SK-N-SH treated with all-trans-retinoic acid at 6 μM for 48 hours (cell line): ENCODE data around the gene TBATA.

Source experiments
- ATAC-seq: fragments of 200-7000 bp; cut with Tn5 transposase; 3 replicates; pipeline ENCODE4 v1.9.1; 2020; ENCODE audit warnings: mild to moderate bottlenecking, moderate library complexity
- ARNTL ChIP-seq: fragments of 450-650 bp; formaldehyde crosslinking; IDR thresholded peaks from 2 replicates; pipeline ENCODE4 v1.5.0; 2020; ENCODE audit warnings: low read depth, mild to moderate bottlenecking, moderate library complexity, borderline replicate concordance
- BACH2 ChIP-seq: fragments of 250-450 bp; sonication (Bioruptor Pico); IDR thresholded peaks from 2 replicates; pipeline ENCODE4 v1.9.0; 2021; ENCODE audit warnings: mild to moderate bottlenecking, borderline replicate concordance
- CREB5 ChIP-seq: fragments of 250-450 bp; sonication (Bioruptor Pico); IDR thresholded peaks from 2 replicates; pipeline ENCODE4 v1.5.1; 2020; ENCODE audit warnings: low read depth, mild to moderate bottlenecking, moderate library complexity
- CSDC2 ChIP-seq: fragments of 250-450 bp; sonication (Bioruptor Pico); IDR thresholded peaks from 2 replicates; pipeline ENCODE4 v1.5.0; 2020; ENCODE audit warnings: mild to moderate bottlenecking, moderate library complexity
- ESRRG ChIP-seq: fragments of 250-450 bp; sonication (Bioruptor Pico); IDR thresholded peaks from 2 replicates; pipeline ENCODE4 v1.6.1; 2021; ENCODE audit warnings: mild to moderate bottlenecking
- GLIS3 ChIP-seq: fragments of 250-450 bp; sonication (Bioruptor Pico); IDR thresholded peaks from 2 replicates; pipeline ENCODE4 v1.5.0; 2020; ENCODE audit warnings: mild to moderate bottlenecking, moderate library complexity
- ISL1 ChIP-seq: fragments of 250-450 bp; sonication (Bioruptor Pico); IDR thresholded peaks from 2 replicates; pipeline ENCODE4 v2.1.2; 2022; ENCODE audit warnings: mild to moderate bottlenecking, moderate library complexity
- OSR1 ChIP-seq: fragments of 250-450 bp; sonication (Bioruptor Pico); IDR thresholded peaks from 2 replicates; pipeline ENCODE4 v1.8.0; 2022; ENCODE audit warnings: moderate library complexity, mild to moderate bottlenecking, inconsistent platforms
- POU6F1 ChIP-seq: fragments of 250-450 bp; sonication (Bioruptor Pico); IDR thresholded peaks from 2 replicates; pipeline ENCODE4 v1.8.0; 2021; ENCODE audit warnings: low read depth, mild to moderate bottlenecking, moderate library complexity, borderline replicate concordance
- PPARA ChIP-seq: fragments of 250-450 bp; sonication (Bioruptor Pico); IDR thresholded peaks from 2 replicates; pipeline ENCODE4 v1.5.0; 2020; ENCODE audit warnings: mild to moderate bottlenecking, borderline replicate concordance
- SNAI2 ChIP-seq: fragments of 250-450 bp; sonication (Bioruptor Pico); IDR thresholded peaks from 2 replicates; pipeline ENCODE4 v1.5.0; 2020; ENCODE audit warnings: mild to moderate bottlenecking, moderate library complexity
- TCF4 ChIP-seq: fragments of 250-450 bp; sonication (Bioruptor Pico); IDR thresholded peaks from 2 replicates; pipeline ENCODE4 v1.8.0; 2021; ENCODE audit warnings: mild to moderate bottlenecking, moderate library complexity, borderline replicate concordance
- TOX ChIP-seq: fragments of 250-450 bp; sonication (Bioruptor Pico); IDR thresholded peaks from 2 replicates; pipeline ENCODE4 v1.8.0; 2021; ENCODE audit warnings: mild to moderate bottlenecking, moderate library complexity, borderline replicate concordance
- TSHZ2 ChIP-seq: fragments of 250-450 bp; sonication (Bioruptor Pico); IDR thresholded peaks from 2 replicates; pipeline ENCODE4 v1.5.0; 2020; ENCODE audit warnings: mild to moderate bottlenecking, moderate library complexity
- ZC3H10 ChIP-seq: fragments of 250-450 bp; sonication (Bioruptor Pico); IDR thresholded peaks from 2 replicates; pipeline ENCODE4 v1.5.1; 2021; ENCODE audit warnings: mild to moderate bottlenecking, moderate library complexity
- ZFP3 ChIP-seq: fragments of 250-450 bp; sonication (Bioruptor Pico); IDR thresholded peaks from 2 replicates; pipeline ENCODE4 v1.5.0; 2020; ENCODE audit warnings: mild to moderate bottlenecking, moderate library complexity
- ZFP30 ChIP-seq: fragments of 450-650 bp; formaldehyde crosslinking; IDR thresholded peaks from 2 replicates; pipeline ENCODE4 v1.5.0; 2022; ENCODE audit warnings: mild to moderate bottlenecking, moderate library complexity
- ZNF565 ChIP-seq: fragments of 450-650 bp; formaldehyde crosslinking; conservative IDR thresholded peaks from 2 replicates; pipeline ENCODE4 v1.5.0; 2020; ENCODE audit warnings: low read depth, mild to moderate bottlenecking, moderate library complexity
- ZNF70 ChIP-seq: fragments of 450-650 bp; formaldehyde crosslinking; IDR thresholded peaks from 2 replicates; pipeline ENCODE4 v1.5.0; 2020; ENCODE audit warnings: mild to moderate bottlenecking, moderate library complexity
- ZNF8 ChIP-seq: fragments of 450-650 bp; formaldehyde crosslinking; IDR thresholded peaks from 2 replicates; pipeline ENCODE4 v1.5.0; 2020; ENCODE audit warnings: mild to moderate bottlenecking, moderate library complexity
- TF ChIP-seq, protein P1 (sequence below): fragments of 250-450 bp; sonication (Bioruptor Pico); IDR thresholded peaks from 2 replicates; pipeline ENCODE4 v1.5.1; 2021; ENCODE audit warnings: mild to moderate bottlenecking, moderate library complexity

Gene TBATA

GRCh38 chr10:70765794-70766594, 19.2 kb downstream of the TBATA start:
- ATAC-seq, result no peak
- TF ChIP-seq CSDC2 (no peak), BACH2 (CRISPR knock-in tag) (no peak), PPARA (CRISPR knock-in tag) (no peak), TCF4 (no peak)

DNA sequence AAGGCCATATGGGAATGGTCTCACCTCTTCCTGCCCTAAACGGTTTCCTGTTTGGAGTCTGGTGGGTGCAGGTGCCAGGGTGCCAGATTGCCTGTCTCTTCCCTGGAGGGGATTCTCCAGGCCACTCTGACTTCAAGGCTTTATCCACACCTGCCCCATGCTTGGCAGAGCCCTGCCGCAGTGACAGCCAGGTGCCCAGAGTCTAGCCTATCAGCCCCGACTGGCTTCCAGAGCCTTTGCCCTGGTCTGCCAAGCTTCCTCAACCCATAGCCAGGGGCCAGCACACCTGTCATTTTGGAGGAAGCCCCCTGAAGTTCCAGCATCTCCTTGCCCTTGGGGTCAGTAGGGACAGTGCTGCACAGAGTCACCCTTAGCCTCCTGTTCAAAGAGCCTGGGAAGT, 21.6 kb downstream of the TBATA start:
- TF ChIP-seq OSR1 (CRISPR knock-in tag), result no peak
- TF ChIP-seq ZFP30 (CRISPR knock-in tag), result no peak
- TF ChIP-seq TCF4, result no peak
- no peak for TF ChIP-seq CREB5
- TF ChIP-seq POU6F1 (CRISPR knock-in tag), result no peak
- no peak for TF ChIP-seq SNAI2 (CRISPR knock-in tag)
- no peak for TF ChIP-seq ESRRG (CRISPR knock-in tag)
- TF ChIP-seq ZC3H10 (CRISPR knock-in tag), result no peak
- TF ChIP-seq PPARA (CRISPR knock-in tag), result no peak
- TF ChIP-seq ZNF70, result no peak
- TF ChIP-seq ARNTL, result no peak
- TF ChIP-seq, protein P1, sequence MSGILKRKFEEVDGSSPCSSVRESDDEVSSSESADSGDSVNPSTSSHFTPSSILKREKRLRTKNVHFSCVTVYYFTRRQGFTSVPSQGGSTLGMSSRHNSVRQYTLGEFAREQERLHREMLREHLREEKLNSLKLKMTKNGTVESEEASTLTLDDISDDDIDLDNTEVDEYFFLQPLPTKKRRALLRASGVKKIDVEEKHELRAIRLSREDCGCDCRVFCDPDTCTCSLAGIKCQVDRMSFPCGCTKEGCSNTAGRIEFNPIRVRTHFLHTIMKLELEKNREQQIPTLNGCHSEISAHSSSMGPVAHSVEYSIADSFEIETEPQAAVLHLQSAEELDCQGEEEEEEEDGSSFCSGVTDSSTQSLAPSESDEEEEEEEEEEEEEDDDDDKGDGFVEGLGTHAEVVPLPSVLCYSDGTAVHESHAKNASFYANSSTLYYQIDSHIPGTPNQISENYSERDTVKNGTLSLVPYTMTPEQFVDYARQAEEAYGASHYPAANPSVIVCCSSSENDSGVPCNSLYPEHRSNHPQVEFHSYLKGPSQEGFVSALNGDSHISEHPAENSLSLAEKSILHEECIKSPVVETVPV (CRISPR knock-in tag), result no peak
- TF ChIP-seq BACH2 (CRISPR knock-in tag), result no peak
- no peak for TF ChIP-seq ZNF565 (CRISPR knock-in tag)
- no peak for TF ChIP-seq ISL1 (CRISPR knock-in tag)
- ATAC-seq, result no peak

DNA sequence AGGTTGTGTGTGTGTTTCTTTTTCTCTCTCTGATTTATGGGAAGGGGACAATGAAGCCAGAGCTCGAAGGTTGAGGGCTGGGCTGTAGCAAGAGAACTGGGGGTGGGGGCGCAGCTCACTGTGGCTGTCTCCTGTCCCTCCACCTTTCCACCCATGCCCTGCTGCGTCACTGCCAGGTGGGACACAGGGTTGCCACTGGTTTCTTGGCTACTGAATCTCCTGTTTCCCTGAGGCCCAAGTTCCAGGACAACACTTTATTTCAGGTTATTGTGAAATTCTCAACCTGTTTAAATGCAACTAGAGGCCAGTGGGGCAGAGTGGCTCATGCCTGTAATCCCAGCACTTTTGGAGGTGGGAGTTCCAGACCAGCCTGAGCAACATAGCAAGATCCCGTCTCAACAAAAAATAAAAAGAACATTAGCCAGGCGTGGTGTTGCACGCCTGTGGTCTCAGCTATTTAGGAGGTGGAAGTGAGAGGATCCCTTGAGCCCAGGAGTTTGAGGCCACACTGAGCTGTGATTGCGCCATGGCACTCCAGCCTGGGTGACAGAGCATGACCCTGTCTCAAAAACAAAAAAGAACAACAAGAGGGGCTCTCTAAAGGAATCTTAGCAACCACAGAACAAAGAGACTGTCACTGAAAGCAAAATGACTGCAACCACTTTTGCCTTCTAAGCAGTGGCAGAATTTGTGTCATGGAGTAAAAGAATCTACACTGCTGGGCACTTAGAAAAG, 22.6 kb downstream of the TBATA start:
- ATAC-seq, result no peak
- TF ChIP-seq CSDC2 (no peak), ZFP30 (CRISPR knock-in tag) (no peak), ZNF565 (CRISPR knock-in tag) (no peak), ESRRG (CRISPR knock-in tag) (no peak), ZFP3 (CRISPR knock-in tag) (no peak), GLIS3 (CRISPR knock-in tag) (no peak), CREB5 (no peak), TCF4 (no peak), ZNF8 (no peak), ARNTL (no peak), TSHZ2 (no peak), OSR1 (CRISPR knock-in tag) (no peak), TOX (CRISPR knock-in tag) (no peak), PPARA (CRISPR knock-in tag) (no peak), SNAI2 (CRISPR knock-in tag) (no peak), BACH2 (CRISPR knock-in tag) (no peak), POU6F1 (CRISPR knock-in tag) (no peak)
- TF ChIP-seq, protein P1 (CRISPR knock-in tag), result no peak
